CD4-positive, alpha-beta T cell (primary cell): Measurements from ENCODE around the gene CDK18. TPM values are rescaled to one million over a fixed set of nuclear protein-coding genes. Genes with fewer than 3 reads are reported as not detected.

Experiments used
- ATAC-seq: fragments of 200-7000 bp; cut with Tn5 transposase; one replicate; pipeline ENCODE4 v1.10.0; 2022; ENCODE audit warnings: mild to moderate bottlenecking; ENCODE audit not compliant: poor library complexity
- CTCF ChIA-PET: fragments of 350-600 bp; sonication (Branson Sonifier 250); formaldehyde crosslinking; loops from one replicate; lab custom pipeline; 2021; ENCODE audit warnings: antibody characterized with exemption, inconsistent platforms; lab: Charles Lee
- POLR2A ChIA-PET: fragments of 350-600 bp; sonication (Branson Sonifier 250); formaldehyde crosslinking; loops from one replicate; lab custom pipeline; 2021; ENCODE audit warnings: antibody characterized with exemption, inconsistent platforms; lab: Charles Lee
- DNase-seq, 14 experiments: peaks; one replicate each; pipeline ENCODE4 v3.0.0-alpha.2; 2013 to 2020; ENCODE audit warnings: mixed read lengths in 2 of 14
- H3K27ac ChIP-seq, 2 donors: one replicate each; pipeline versions ENCODE4 v1.5.1 to v1.7.0; 2013; ENCODE audit warnings: low read length in 2 of 2, low read depth in 1 of 2, mild to moderate bottlenecking in 1 of 2
- H3K27me3 ChIP-seq, 2 experiments: 1 replicate in 1 of 2; 2 replicates in 1 of 2; pipeline versions ENCODE4 v1.6.1 to v1.7.0; 2013; ENCODE audit warnings: low read length in 2 of 2, control low read depth in 1 of 2, mild to moderate bottlenecking in 1 of 2, moderate library complexity in 1 of 2; ENCODE audit not compliant: insufficient read depth in 2 of 2, control insufficient read depth in 1 of 2
- H3K36me3 ChIP-seq: one replicate; pipeline ENCODE4 v1.6.1; 2013; ENCODE audit warnings: low read length, control low read depth; ENCODE audit not compliant: insufficient read depth
- H3K4me1 ChIP-seq: one replicate; pipeline ENCODE4 v1.6.1; 2013; ENCODE audit warnings: low read length, control low read depth; ENCODE audit not compliant: insufficient read depth
- H3K4me3 ChIP-seq: one replicate; pipeline ENCODE4 v1.5.1; 2013; ENCODE audit warnings: mild to moderate bottlenecking, low read length, moderate library complexity
- H3K9me3 ChIP-seq, 2 experiments: 1 replicate in 1 of 2; 2 replicates in 1 of 2; pipeline versions ENCODE4 v1.6.1 to v1.7.0; 2013; ENCODE audit warnings: low read length in 2 of 2, mild to moderate bottlenecking in 2 of 2, control low read depth in 1 of 2, moderate library complexity in 1 of 2; ENCODE audit not compliant: control insufficient read depth in 1 of 2, insufficient read depth in 1 of 2
- H3K27ac Mint-ChIP-seq: one replicate; pipeline ENCODE4 v1.8.0; 2020; ENCODE audit warnings: mixed read lengths
- H3K27me3 Mint-ChIP-seq: one replicate; pipeline ENCODE4 v1.8.0; 2021; ENCODE audit warnings: mixed read lengths
- H3K36me3 Mint-ChIP-seq: one replicate; pipeline ENCODE4 v1.8.0; 2021; ENCODE audit warnings: low read depth, mixed read lengths
- H3K4me1 Mint-ChIP-seq: one replicate; pipeline ENCODE4 v1.8.0; 2021; ENCODE audit warnings: low read depth, mixed read lengths
- H3K4me3 Mint-ChIP-seq: one replicate; pipeline ENCODE4 v1.8.0; 2020; ENCODE audit warnings: mild to moderate bottlenecking, mixed read lengths
- H3K9me3 Mint-ChIP-seq: one replicate; pipeline ENCODE4 v1.8.0; 2020; ENCODE audit warnings: mixed read lengths
- intact Hi-C, 2 experiments: fragments of 100-400 bp; cut with DNase I in 1 of 2; cut with micrococcal nuclease in 1 of 2; formaldehyde crosslinking; loops; one replicate each; pipeline versions ENCODE4 v1.15.1 to v1.9.0; 2023 to 2025; cut with DNase I, micrococcal nuclease
- total RNA-seq, 174 experiments: library from RNA in 2 of 174; stranded (reverse) in 2 of 174; gene quantifications; one replicate each; pipeline ENCODE4 v1.2.3 and lab custom pipeline; 2021 to 2026
- TF ChIP-seq, protein P1 (sequence below): fragments of 200-600 bp; IDR thresholded peaks from one replicate; pipeline ENCODE4 v1.8.0; 2022; ENCODE audit warnings: antibody characterized with exemption, mild to moderate bottlenecking

The CDK18 gene
- total RNA-seq, 2 experiments from 2014 or later = 1.6 to 2.7 TPM

DNA sequence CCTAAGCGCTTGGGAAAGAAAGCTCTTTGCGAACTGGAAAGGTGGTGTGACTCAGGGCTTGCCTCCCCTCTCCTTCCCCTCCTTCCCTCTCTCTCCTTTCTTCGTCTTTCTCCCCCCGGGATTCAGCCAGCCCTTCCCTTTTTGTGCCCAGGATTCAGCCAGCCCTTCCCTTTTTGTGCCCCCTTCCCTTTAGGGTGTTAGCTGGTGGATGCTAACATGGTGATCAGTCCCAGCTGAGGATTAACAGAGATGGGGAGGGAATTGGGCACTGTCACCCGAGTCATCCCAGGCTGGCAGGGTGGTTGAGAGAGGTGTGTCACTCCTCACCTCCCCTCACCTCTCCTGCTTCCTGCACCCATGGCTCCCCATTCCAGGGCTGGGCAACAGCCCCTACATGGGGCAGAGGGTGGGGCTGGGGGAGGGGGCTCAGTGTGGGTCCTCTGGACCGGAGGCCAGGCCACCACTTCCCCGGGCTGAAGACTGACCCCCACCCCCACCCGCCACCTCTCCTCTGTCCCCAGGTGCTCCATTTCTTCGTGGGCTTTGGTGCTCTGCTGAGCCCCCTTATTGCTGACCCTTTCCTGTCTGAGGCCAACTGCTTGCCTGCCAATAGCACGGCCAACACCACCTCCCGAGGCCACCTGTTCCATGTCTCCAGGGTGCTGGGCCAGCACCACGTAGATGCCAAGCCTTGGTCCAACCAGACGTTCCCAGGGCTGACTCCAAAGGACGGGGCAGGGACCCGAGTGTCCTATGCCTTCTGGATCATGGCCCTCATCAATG is 75.9 kb downstream of the CDK18 start:
- DNase-seq = peak in 1 of 14 experiments; percentile 27
- intact Hi-C loops = no loop called here
- Histone ChIP-seq H3K4me1 (no peaks in the 10 kb centered on the region), H3K27me3 (peaks cover 11 to 16% of the 10 kb centered on the region in 2 experiments), H3K9me3 (no peaks in the 10 kb centered on the region), H3K36me3 (no peaks in the 10 kb centered on the region), H3K27ac (no peak overlapping the region), H3K4me3 (no peak overlapping the region)
- no peak for ATAC-seq
- ChIA-PET POLR2A (no interaction called here), CTCF (no interaction called here)
- Mint-ChIP-seq H3K27ac (no peak overlapping the region), H3K9me3 (no peaks in the 10 kb centered on the region), H3K27me3 (peaks cover 29% of the 10 kb centered on the region), H3K4me1 (no peaks in the 10 kb centered on the region), H3K4me3 (no peak overlapping the region), H3K36me3 (no peaks in the 10 kb centered on the region)
- TF ChIP-seq, protein P1, sequence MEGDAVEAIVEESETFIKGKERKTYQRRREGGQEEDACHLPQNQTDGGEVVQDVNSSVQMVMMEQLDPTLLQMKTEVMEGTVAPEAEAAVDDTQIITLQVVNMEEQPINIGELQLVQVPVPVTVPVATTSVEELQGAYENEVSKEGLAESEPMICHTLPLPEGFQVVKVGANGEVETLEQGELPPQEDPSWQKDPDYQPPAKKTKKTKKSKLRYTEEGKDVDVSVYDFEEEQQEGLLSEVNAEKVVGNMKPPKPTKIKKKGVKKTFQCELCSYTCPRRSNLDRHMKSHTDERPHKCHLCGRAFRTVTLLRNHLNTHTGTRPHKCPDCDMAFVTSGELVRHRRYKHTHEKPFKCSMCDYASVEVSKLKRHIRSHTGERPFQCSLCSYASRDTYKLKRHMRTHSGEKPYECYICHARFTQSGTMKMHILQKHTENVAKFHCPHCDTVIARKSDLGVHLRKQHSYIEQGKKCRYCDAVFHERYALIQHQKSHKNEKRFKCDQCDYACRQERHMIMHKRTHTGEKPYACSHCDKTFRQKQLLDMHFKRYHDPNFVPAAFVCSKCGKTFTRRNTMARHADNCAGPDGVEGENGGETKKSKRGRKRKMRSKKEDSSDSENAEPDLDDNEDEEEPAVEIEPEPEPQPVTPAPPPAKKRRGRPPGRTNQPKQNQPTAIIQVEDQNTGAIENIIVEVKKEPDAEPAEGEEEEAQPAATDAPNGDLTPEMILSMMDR = no peak

DNA sequence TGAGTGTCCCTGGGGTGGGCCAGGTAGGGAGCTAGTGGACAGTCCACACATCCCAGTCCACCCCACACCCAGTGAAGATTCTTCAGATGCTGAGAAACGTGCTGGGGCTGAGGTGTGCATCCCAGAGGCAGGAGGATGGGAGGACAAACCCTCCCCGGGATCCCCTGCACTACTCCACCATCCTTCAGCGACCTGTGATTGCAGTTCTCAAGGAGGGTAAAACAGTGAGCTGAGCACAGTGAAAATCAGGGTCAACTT is 76.4 kb downstream of the CDK18 start:
- CTCF ChIA-PET = no interaction called here
- Mint-ChIP-seq H3K9me3 (no peaks in the 10 kb centered on the region), H3K4me1 (no peaks in the 10 kb centered on the region), H3K27me3 (peaks cover 29% of the 10 kb centered on the region), H3K27ac (no peak overlapping the region), H3K4me3 (no peak overlapping the region), H3K36me3 (no peaks in the 10 kb centered on the region)
- POLR2A ChIA-PET = no interaction called here
- ATAC-seq = no peak
- Histone ChIP-seq H3K36me3 (no peaks in the 10 kb centered on the region), H3K27me3 (peaks cover 11 to 16% of the 10 kb centered on the region in 2 experiments), H3K9me3 (no peaks in the 10 kb centered on the region), H3K4me1 (no peaks in the 10 kb centered on the region), H3K4me3 (no peak overlapping the region), H3K27ac (no peak overlapping the region)
- TF ChIP-seq, protein P1 = no peak
- intact Hi-C loops = no loop called here
- no peak for DNase-seq

DNA sequence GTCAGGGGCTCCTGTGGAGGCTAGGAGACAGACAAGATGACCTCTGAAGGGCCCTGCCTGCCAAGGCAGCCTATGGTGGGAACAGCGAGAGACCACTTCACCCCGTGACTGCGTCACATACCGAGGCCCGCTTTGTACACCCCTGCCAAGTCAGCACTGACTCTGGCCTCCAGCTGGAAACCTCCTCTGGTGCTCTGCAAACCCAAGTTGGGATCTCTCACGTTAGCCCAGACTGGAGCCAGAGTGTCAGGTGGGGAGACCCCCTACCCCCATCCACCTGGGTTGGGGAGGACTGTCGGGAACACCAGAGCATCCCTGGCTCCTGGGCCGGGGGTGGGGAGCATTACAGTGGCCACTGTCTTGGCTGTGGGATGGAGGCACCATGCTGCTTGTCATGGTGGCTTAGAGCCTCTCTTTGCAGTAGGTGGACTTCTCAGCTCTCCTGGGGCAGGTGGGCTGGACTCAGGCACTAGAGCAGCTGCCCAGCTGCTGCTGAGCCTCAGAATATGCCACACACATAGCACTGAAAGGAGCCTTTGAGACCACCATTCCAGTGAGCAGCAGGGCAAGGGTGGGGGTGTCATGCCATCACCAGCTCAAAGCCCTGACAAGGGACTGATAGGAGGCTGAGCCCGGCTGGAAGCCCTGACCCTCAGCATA is 77.0 kb downstream of the CDK18 start:
- H3K4me1 Mint-ChIP-seq = no peaks in the 10 kb centered on the region
- intact Hi-C loops = no loop called here
- ChIA-PET CTCF (no interaction called here), POLR2A (no interaction called here)
- TF ChIP-seq, protein P1 = no peak
- no peaks in the 10 kb centered on the region for H3K36me3 Mint-ChIP-seq
- peak in 1 of 14 experiments; percentile 16 for DNase-seq
- no peaks in the 10 kb centered on the region for H3K9me3 Mint-ChIP-seq
- peaks cover 29% of the 10 kb centered on the region for H3K27me3 Mint-ChIP-seq
- H3K27ac Mint-ChIP-seq = no peak overlapping the region
- peaks cover 10 to 16% of the 10 kb centered on the region in 2 experiments for H3K27me3 ChIP-seq
- H3K4me3 Mint-ChIP-seq = no peak overlapping the region
- no peak for ATAC-seq
- no peak overlapping the region for H3K4me3 ChIP-seq
- no peak overlapping the region for H3K27ac ChIP-seq
- no peaks in the 10 kb centered on the region for H3K9me3 ChIP-seq
- H3K4me1 ChIP-seq = no peaks in the 10 kb centered on the region
- no peaks in the 10 kb centered on the region for H3K36me3 ChIP-seq
